GM15510 (cell line): ENCODE results near the gene ADAMTS8.

ENCODE experiments used
- POLR2A ChIP-seq: IDR thresholded peaks from 3 replicates; pipeline ENCODE4 v1.6.1; 2011; ENCODE audit warnings: borderline replicate concordance; ENCODE audit not compliant: insufficient read length; ENCODE audit errors: extremely low read depth

The ADAMTS8 gene

DNA sequence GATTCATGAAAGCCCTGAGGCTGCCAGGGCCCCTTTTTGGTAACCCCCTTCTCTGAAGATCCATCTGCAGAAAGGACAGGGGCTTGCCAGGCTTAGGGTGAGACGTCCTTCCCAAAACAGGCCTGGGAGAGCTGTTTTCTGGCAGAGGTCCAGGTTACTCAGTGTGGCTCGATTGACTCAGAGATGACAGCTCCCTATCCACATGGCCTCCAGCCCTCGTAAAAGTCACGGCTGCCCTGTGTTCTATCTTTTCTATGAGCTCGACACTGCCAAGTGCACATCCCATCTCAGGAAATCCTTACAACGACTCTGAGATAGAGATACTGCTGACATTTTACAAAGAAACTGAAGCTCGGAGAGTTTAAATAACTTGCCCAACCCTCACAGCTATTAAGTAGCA lies 20.4 kb downstream of the ADAMTS8 start:
- TF ChIP-seq POLR2A = no peak

DNA sequence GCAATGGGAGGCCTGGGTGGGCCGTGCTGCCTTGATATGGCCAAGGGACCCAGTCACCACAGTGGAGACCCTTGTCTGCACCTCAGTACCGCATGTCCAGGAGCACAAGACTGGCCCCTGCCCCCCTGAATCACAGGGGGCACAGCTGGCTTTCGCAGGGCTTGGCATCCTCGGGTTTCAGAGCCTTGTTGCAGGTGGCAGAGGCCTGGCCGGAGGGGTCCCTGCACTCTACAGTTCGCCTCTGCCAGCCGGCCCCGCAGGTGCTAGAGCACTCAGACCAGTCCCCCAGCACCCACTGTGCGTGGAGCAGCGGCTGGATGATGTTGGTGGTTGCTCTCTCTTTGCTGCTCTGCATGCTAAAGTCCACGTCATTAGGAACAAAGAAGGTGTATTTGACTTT lies 23.0 kb downstream of the ADAMTS8 start:
- TF ChIP-seq POLR2A = no peak

DNA sequence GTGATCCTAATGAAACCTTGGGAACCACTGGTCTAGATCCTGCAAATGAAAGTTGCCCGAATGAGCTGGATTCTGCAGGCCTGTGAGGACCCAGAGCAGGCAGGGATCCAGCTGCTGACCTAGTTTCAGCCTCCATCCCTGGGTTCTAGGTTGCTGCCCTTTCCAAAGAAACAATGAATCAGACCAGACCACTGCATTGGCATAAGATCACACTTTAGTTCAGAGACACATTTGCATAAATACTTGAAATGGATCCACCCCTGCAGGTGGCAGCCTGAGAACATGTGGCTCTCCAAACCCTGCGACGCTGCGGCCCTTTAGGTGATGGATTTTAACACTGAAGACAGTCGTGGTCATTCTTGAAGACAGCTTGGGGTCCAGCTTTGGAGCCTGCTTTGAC lies 23.7 kb downstream of the ADAMTS8 start:
- TF ChIP-seq POLR2A = no peak

DNA sequence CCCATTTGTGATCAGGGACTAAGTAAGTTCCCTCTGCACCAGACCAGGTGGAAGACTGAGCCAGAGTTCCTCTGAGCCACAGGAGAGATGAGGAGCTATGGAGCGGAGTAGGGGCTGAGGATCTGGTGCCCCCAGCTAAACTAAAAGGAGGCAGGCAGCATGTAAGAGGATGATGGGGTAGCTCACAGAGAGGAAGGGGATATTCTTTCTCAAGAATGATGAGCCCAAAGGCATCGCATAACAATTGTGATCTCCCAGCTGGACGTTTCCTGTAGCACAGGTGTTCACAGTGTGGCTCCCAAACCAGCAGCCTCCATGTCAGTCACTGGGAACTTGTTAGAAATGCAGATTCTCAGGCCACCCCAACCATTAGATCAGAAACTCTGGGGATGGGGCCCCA lies 24.4 kb downstream of the ADAMTS8 start:
- no peak for TF ChIP-seq POLR2A

DNA sequence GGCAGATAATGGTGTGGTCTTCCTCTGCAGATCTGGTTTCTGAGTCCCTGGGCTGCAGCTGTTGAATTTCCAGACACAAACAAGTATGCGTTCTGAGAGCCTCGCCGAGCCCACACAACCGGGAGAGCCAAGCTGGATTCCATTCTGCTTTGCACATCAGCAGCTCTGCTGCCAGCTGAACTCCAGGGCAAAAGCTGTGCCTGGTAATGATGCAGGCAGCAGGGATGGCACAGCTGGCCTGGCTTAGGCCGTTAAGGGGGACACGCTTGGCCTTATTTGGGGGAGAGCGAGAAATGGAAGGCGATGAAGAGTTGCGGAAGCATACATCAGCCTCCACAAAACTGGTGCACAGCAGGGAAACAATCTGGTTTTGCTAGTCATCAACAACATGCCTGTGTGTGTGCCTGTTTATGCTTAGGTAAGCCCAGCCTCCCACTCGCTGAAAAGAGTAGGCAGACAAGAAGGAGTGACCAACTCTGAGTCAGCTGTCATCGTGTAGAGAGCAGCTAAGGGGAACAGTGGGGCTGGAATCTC lies 25.1 kb downstream of the ADAMTS8 start:
- no peak for TF ChIP-seq POLR2A

DNA sequence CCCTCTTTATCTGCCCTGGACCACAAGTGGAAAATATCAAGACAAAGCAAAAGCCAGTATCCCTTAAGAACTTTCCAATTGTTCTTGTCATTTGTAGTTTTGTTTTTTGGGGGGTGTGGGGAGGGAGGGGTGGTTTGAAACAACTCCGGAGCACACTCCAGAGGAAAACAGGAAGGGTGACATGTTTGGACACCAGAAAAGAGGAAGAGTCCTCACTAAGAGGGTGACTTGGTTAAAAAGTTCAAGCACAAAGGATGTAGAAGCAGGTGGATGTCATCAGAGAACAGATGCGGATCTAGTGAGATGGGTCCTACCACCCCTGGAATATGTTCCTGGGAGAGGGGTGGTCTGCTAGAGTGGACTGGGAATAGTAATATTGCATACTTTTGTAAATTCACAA lies 25.8 kb downstream of the ADAMTS8 start:
- TF ChIP-seq POLR2A = no peak

DNA sequence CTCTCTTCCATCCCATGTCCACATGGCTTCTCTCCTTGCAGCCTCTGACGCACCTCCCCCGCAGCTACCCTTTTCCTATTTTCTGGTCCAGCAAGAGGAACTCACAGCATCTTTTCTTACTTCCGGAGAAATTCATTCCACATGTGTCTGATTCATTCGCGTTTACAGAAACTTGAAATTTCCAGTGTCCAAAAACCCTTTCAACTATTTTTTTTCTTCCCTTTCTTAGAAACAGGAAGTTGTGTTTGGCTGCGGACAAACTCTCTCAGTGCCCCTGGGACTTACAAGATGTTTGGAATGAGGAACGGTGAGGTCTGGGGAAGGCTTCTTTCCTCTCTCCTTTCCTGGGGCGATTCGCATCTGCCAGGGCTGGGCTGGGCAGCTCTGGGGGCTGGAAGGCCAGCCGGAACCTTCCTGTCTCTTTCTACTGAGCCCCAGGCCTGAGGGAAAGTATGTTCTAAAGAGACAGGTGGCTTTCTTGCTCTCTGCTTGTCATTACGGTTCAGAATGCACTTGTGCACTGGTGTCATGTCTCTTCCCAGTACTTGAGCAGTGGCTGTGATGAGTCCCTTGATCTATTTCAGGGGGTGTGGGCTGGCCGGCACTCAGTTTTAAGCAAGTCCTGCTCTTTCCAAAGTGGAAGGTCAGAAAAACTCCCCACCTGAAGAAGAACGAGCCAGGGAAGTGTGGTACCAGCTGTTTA lies 27.5 kb downstream of the ADAMTS8 start:
- no peak for TF ChIP-seq POLR2A

DNA sequence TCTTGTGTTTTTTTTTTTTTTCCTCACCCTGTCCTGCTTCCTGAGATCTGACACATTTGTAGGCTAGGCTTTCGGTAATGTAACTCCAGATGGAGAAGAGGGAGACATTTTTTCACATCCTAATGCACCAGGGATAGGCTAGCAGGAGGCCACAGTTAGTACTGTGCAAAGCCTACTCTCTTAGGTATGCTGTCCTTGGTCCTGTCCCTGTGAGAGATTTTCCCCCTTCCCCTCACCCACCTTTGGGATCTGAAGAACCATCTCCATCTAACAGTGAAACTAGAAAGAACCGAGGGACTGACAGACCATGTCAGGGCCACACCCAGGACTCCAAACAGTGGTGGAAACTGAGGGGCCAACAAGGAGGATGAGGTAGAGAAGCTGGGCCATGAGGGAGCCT lies 29.2 kb downstream of the ADAMTS8 start:
- TF ChIP-seq POLR2A = no peak

DNA sequence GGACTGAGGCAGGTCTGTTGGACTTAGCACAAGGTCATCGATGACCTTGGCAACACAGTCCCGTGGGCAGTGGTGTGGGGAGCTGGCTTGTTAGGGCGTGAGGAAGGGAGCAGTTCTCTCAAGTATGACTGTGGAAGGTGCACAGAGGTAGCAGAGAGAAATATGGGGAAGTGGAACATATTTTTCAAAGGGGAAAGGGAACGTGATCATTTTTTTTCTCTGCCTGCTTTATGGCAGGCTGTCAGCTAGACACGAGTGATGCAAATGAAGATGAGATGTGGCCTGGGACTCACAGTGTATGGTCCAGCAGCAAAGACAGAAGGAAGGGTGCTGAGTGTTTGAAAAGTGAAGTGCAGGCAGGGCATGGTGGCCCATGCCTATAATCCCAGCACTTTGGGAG lies 30.6 kb downstream of the ADAMTS8 start:
- no peak for TF ChIP-seq POLR2A

DNA sequence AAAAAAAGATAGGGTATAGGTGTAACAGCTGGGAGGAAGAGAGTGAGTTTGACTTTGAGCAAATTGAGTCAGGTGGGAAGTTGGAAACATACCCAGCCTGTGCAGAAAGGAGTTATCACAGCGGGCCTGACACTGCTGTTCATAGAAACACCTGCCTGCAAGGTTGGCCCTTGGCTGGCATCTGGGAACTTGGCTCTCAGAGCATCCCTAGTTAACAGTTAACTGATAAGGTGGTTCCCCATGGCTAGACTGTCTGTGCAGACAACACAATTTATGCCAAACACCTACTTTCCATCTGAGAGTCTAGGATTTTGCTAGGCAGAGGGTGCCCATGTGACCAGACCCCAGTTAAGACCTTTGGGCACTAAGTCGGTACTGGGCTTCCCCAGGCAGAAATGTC lies 31.4 kb downstream of the ADAMTS8 start:
- no peak for TF ChIP-seq POLR2A

DNA sequence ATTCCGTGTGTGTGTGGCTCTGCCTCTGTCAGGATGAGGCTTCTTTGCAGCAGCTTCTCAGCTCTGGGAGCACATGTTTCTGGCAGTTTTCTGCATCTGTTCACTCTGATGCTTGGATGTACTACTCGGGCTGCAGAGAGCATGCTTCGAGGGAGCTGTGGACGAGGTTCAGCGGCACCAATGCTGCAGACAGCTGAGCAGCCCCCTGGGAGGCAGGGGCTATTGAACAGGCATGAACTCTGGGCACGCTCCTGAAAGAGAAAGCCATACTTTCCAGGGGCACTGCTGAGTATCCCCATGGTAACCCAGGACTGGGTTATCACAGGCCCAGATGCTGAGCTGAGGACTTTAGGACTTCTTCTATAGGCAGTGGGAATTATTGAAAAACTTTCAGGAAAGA lies 33.8 kb downstream of the ADAMTS8 start:
- TF ChIP-seq POLR2A = no peak

DNA sequence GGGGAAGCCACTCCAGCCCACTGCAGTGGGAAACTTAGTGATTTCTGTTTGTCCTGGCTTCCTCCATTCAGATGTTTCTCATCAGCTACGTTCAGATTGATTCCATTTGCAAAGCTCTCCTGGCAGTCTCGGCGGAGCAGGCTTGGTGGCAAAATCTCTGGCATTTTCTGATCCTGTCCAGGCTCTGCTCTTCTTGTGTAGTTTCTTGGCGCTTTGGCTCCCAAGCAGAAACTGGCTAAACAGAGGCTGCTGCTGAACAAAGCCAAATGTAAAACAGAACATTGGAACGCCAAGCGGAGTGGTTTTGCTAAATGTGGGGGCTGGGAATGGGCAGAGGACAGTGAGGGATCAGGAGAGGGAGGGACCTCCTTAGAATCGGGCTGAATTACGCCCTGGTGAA lies 36.7 kb downstream of the ADAMTS8 start:
- TF ChIP-seq POLR2A = no peak

DNA sequence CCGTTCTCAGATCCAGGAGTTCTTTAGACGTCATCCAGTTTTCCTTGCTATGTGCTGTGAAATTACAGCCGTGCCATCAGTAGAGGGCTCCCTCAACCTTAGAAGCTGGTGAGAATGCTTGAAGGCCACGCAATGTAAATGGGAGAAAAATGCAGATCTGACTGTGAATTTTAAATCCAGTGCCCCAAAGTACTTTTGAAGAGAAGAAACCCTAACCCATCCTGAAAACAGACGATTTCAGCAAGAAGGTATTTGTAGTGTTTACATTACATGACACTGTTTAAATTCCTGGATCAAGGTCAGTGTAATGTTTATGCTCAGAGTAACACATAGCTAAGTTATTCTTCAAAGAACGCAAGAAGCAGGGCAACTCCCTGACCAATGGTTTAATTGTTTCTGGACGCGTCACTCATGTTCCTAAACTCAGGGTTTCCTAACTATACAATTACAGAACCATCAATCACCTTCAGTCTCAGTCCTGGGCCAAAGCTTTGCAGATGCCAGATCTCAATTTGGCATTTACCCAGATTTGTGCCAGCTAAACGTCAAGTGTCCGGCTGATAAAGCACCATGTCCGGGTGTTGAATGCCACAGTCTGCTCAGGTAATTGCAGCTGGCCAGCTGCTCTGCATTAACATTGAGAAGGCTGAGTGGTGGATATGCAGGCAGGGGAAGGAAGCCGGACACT lies 38.2 kb downstream of the ADAMTS8 start:
- no peak for TF ChIP-seq POLR2A

DNA sequence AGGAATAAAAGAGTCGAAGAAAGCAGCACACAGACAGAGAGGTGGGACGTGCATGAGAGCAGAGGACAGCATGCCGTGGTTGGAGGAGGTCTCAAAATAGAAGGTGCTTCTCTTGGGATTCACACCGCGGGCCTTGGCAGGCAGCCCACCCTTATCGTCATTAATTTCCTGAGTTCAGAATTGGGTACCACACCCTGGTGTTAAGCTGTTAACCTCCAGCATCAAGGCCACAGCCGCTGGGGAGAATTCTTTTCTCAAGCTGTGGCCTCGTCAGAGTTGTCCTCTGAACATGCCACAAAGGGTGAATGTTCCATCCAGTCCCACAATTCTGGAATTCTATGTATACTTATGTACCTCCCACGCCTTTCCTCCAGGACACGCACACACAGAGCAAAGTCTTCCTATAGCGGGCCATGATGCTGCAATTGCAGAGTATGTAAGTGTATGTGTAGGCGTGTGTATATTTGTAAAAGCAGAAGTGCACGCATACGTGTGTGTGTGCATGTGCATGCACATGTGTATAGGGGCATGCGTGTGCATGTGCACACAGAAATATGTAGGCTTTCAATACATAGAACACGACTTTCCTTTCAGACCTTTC lies 39.0 kb downstream of the ADAMTS8 start:
- no peak for TF ChIP-seq POLR2A

DNA sequence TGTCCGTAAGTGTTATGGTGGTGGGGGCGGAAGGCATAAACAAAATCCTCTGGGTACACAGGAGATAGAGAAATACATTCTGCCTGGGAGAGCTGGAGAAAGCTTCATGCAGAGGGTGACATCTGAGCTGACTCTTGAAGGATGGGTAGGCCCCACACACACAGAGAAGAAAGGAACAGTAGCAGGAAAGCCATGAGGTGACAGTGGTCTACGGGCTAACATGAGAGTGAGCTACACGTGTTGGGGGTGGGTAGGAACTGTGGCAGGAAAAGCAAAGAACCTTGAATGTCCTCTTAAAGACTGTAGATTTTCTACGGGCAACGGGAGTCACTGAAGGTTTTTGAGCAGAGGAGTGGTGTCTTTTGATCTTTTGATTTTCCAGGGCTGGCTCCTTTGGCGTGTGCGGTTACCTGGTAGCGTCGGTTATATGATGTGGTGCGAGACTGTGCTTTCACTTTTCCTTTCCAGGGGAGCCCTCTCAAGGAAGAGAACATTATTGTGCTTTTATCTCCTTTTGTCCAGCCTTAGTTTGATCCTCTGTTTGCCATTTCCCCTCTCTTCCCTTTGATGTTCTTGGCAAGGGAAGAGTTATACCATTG lies 39.7 kb downstream of the ADAMTS8 start:
- TF ChIP-seq POLR2A = no peak

DNA sequence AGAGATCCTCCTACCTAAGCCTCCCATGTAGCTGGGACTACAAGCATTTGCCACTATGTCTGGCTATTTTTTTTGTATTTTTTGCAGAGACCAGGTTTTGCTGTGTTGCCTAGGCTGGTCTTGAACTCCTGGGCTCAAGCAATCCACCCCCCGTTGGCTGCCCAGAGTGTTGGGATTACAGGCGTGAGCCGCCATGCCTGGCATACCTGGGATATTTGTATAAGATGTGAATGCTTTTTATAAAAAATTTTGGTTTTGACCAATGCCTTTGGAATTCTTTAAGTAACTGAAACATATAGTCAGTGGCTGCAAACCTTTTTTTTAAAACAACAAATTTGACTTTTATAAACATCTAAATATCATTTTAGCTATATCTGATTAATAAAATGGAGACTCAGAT lies 42.4 kb downstream of the ADAMTS8 start:
- no peak for TF ChIP-seq POLR2A
